Measurements from ENCODE around the gene IL6ST. TPM values are rescaled to one million over a fixed set of nuclear protein-coding genes. Genes with fewer than 3 reads are reported as not detected.

IL6ST gene
- 32.6 to 69.5 TPM (median 49.5 TPM) in 5 replicates for total RNA-seq (2022; extraction: Qiagen RNA extraction)

DNA sequence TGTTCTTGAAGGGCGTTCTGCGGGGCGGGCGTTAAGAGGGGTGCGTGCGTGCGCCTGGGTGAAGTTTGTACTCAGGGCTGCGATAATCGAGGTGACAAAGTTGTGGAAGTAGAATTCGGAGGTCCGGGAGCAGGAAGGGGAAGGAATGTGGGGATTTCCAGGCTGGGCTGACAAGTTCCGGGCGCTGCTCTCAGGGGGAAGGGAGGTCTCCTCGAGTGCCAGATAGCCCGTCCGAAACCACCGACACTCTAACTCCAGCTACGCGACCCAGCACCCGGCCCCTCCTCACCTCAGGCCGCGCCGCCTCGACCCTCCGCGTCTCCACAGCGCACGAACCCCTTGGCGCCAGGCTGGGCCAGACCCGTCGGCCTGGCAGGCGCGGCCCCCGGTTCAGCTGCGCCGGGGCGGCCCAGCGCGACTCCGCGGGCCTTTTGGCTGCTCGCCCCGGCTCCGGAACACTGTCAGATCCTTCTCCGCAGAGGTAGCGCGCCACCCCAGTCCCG, at the start of gene IL6ST:
IL6ST (minus strand) TSS at position 469 of the 503 bp plus-strand sequence. CDS start 18,685 bp downstream, outside the sequence.

Other genes starting within 250 kb of the IL6ST start
- 1.3 to 1.5 TPM (median 1.5 TPM) in 5 replicates for gene IL31RA, start 143.6 kb downstream of the IL6ST start, total RNA-seq (2022; extraction: Qiagen RNA extraction)
- gene ANKRD55, start 238.4 kb upstream of the IL6ST start, total RNA-seq (2022; extraction: Qiagen RNA extraction) = 0.05 to 0.08 TPM in 2 of 5 replicates, not detected in the others